Neural cell (in vitro differentiated cells): ENCODE data around the gene MAML2.

ENCODE experiments used
- EP300 ChIP-seq: fragments of 450-650 bp; conservative IDR thresholded peaks from 2 replicates; pipeline ENCODE4 v1.6.1; 2014; ENCODE audit warnings: antibody characterized with exemption, mild to moderate bottlenecking, moderate library complexity; ENCODE audit not compliant: poor library complexity, severe bottlenecking
- EZH2 ChIP-seq: fragments of 200-600, 300-800 bp; shearing (Covaris generic), sonication (generic); IDR thresholded peaks from 2 replicates; pipeline ENCODE4 v1.6.1; 2014; ENCODE audit warnings: antibody characterized with exemption, low read length, borderline replicate concordance, mild to moderate bottlenecking; ENCODE audit not compliant: insufficient read depth, poor library complexity, severe bottlenecking
- POLR2AphosphoS5 ChIP-seq: IDR thresholded peaks from 2 replicates; pipeline ENCODE4 v1.6.1; 2012
- REST ChIP-seq: IDR thresholded peaks from 2 replicates; pipeline ENCODE4 v1.6.1; 2012; ENCODE audit warnings: borderline replicate concordance
- SMC3 ChIP-seq: fragments of 450-650 bp; conservative IDR thresholded peaks from 2 replicates; pipeline ENCODE4 v1.6.1; 2014; ENCODE audit warnings: antibody characterized with exemption, mild to moderate bottlenecking, moderate library complexity; ENCODE audit not compliant: poor library complexity
- TAF1 ChIP-seq: IDR thresholded peaks from 2 replicates; pipeline ENCODE4 v1.6.1; 2012; ENCODE audit warnings: low read depth
- TF ChIP-seq, protein P1 (sequence below): fragments of 450-650 bp; IDR thresholded peaks from 2 replicates; pipeline ENCODE4 v1.5.1; 2014; ENCODE audit warnings: antibody characterized with exemption, mild to moderate bottlenecking, moderate library complexity; ENCODE audit not compliant: poor library complexity, severe bottlenecking

DNA sequence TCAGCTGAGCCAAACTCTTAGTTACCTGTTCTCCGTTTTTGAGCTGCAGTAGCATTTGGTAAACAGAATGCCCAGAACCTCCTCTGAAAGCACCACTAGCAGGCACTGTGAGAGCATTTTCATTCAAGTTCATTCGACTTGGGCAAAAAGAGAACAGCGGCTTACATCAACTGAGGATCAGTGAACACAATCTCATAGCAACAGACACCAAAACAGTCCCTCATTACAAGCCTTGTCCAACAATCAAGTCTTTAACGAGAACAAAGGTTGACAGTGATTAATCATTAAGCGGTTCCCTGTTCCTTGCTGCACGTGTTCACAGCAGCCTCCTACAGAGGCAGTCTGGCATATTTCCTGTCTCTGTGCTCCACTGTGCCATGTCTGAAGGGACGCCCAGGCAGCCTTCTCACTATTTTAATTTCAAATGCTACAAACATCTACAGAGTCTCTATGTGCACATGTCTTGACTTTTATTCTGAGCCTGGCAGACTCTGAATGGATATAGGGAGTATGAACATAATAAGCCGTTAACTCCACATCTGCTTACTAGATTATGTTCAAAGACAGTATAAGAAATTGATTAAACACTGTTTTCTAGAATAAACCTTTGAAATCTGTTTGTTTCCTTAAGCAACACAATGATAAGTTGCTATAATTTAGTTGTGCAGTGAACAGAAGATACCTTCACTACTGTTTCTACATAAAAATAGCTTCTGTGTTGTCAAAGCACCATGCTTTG is 330.7 kb downstream of the MAML2 start:
- TF ChIP-seq, protein P1, sequence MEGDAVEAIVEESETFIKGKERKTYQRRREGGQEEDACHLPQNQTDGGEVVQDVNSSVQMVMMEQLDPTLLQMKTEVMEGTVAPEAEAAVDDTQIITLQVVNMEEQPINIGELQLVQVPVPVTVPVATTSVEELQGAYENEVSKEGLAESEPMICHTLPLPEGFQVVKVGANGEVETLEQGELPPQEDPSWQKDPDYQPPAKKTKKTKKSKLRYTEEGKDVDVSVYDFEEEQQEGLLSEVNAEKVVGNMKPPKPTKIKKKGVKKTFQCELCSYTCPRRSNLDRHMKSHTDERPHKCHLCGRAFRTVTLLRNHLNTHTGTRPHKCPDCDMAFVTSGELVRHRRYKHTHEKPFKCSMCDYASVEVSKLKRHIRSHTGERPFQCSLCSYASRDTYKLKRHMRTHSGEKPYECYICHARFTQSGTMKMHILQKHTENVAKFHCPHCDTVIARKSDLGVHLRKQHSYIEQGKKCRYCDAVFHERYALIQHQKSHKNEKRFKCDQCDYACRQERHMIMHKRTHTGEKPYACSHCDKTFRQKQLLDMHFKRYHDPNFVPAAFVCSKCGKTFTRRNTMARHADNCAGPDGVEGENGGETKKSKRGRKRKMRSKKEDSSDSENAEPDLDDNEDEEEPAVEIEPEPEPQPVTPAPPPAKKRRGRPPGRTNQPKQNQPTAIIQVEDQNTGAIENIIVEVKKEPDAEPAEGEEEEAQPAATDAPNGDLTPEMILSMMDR, result peak; percentile 72
- no peak for TF ChIP-seq POLR2AphosphoS5
- peak; percentile 28 for TF ChIP-seq EP300
- peak; percentile 66 for TF ChIP-seq SMC3
- TF ChIP-seq EZH2, result no peak
- TF ChIP-seq TAF1, result no peak
- no peak for TF ChIP-seq REST
